GM18951 (cell line): ENCODE data around the gene ANKRD61.
"Not testable (repeated sequence)": the region's sequence is repeated elsewhere in the genome, so short reads cannot be mapped to it uniquely, and the experiment has no call there.

Source experiments
- POLR2A ChIP-seq: IDR thresholded peaks from 4 replicates; pipeline ENCODE4 v1.6.1; 2011; ENCODE audit warnings: mild to moderate bottlenecking; ENCODE audit not compliant: insufficient read length, insufficient read depth; ENCODE audit errors: extremely low read depth
- in situ Hi-C: fragments of 300-500 bp; cut with MboI; formaldehyde crosslinking; loops from one replicate; pipeline ENCODE4 v1.12.0; 2022; ENCODE audit warnings: low sequenced_read_pairs, mixed read lengths, inconsistent platforms; ENCODE audit not compliant: unreplicated experiment

The ANKRD61 gene

DNA sequence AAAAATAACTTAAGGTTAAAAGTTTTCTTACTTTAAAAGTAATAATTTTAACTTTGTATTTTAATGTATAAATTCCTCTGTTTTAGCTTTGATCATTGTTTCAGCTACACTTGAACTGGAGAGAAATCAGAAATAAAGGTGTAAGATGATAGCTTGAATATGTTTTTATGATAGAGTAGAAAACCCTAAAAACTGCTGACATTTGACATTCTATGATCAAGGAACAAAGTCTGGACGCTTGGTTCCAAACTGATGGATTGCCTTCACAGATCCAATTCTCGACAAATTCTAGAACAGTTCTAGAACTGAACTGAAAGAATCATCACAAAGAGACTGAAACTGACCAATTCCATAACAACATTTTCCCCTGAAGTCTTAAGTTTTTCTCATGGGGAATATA is at the start of gene ANKRD61:
ANKRD61 (plus strand) TSS at position 389 of the 400 bp plus-strand sequence; CDS start at position 389, 0 bp downstream.
- in situ Hi-C loops: no loop called here
- TF ChIP-seq POLR2A: no peak

DNA sequence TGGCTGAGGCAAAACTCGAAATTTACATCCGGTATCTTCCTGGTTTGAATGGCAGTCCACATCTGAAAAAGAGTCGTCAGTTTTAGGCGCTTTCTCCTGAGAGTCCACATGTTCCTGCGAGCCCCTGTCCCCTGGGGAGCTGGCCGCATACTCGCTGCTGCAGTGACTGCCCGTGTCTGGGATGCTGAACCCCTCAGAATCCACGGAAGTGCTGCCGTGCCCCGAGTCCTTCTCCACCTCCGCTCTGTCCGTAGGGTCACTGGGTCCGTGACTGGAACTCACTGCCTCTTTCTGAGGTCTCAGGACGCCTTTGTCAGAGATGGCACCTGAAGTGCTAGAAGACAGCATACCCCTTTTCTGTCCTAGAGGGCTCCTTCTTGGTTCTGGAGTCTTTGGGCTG is 44.1 kb upstream of the ANKRD61 start:
- in situ Hi-C loops: not testable (repeated sequence)

- in situ Hi-C loops: no loop called here
- TF ChIP-seq POLR2A: no peak
Observed at GRCh38 chr7:5997210-5997808, 33.9 kb upstream of the ANKRD61 start.

- in situ Hi-C loops: no loop called here
- no peak for TF ChIP-seq POLR2A
Observed at GRCh38 chr7:6007386-6007785, 23.8 kb upstream of the ANKRD61 start.

- in situ Hi-C loops: not testable (repeated sequence)
Observed at GRCh38 chr7:6007835-6008590, 23.2 kb upstream of the ANKRD61 start.

GRCh38 chr7:6008668-6009611 is 22.2 kb upstream of the ANKRD61 start, which contains the start of the genes AIMP2 and PMS2:
TSS of gene AIMP2 (plus strand) at chr7:6009272. CDS start at chr7:6009364, 92 bp downstream.
TSS of gene PMS2 (minus strand) at chr7:6009049. CDS start at chr7:6009019, 30 bp downstream.
- TF ChIP-seq POLR2A: peak; percentile 91
- in situ Hi-C loops: no loop called here

- in situ Hi-C loops: not testable (repeated sequence)
Observed at GRCh38 chr7:6010370-6010769, 20.8 kb upstream of the ANKRD61 start.

- no peak for TF ChIP-seq POLR2A
- in situ Hi-C loops: no loop called here
Observed at GRCh38 chr7:6011541-6011940, 19.6 kb upstream of the ANKRD61 start.

DNA sequence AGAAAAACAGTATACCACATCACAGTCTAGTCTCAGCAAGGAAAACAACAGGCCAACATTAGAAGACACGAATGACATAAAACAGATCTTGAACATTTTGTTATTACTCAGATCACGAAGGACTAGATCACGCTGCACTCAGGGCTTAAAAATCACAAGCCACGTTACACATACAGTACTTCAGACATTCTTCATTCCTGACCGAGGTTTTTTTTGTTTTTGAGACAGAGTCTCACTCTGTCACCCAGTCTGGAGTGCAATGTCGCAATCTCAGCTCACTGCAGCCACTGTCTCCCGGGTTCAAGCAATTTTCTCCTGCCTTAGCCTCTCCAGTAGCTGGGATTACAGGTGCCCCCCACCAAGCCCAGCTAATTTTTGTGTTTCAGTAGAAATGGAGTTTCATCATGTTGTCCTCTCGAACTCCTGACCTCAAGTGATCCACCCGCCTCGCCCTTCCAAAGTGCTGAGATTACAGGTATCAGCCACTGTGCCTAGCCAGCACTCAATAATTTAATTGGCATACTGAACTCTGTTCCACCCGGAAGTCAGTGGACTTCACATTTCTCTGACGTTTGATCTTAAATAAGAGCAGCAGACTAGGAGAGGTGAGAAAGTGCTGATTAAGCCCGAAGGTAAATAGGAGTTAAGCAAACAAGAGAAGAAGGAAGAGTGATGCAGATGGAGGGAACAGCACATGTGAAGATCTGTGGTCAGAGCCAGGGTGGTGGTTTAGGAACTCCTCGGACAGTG is 18.6 kb upstream of the ANKRD61 start:
- TF ChIP-seq POLR2A: no peak
- in situ Hi-C loops: no loop called here

- in situ Hi-C loops: no loop called here
Observed at GRCh38 chr7:6015917-6016652, 15.1 kb upstream of the ANKRD61 start.

GRCh38 chr7:6016653-6016966 is 14.6 kb upstream of the ANKRD61 start:
- in situ Hi-C loops: no loop called here
- no peak for TF ChIP-seq POLR2A

More at GRCh38 chr7:6015917-6016652, 15.1 kb upstream of the ANKRD61 start:
- no peak for TF ChIP-seq POLR2A
